H9 (cell line): Measurements from ENCODE around the gene AMY2A. TPM values are rescaled to one million over a fixed set of nuclear protein-coding genes. Genes with fewer than 3 reads are reported as not detected.
"Not testable (repeated sequence)": the region's sequence is repeated elsewhere in the genome, so short reads cannot be mapped to it uniquely, and the experiment has no call there.

Source experiments
- DNase-seq: peaks from one replicate; pipeline ENCODE4 v3.0.0-alpha.2; 2017
- H2AFZ ChIP-seq: one replicate; pipeline ENCODE4 v1.6.1; 2013; ENCODE audit warnings: mild to moderate bottlenecking, low read length, control low read depth, moderate library complexity
- H2AK5ac ChIP-seq: 2 replicates; pipeline ENCODE4 v1.6.1; 2013; ENCODE audit warnings: low read length, control low read depth, mixed read lengths; ENCODE audit not compliant: insufficient read length
- H2BK120ac ChIP-seq: one replicate; pipeline ENCODE4 v1.6.1; 2013; ENCODE audit warnings: low read depth, mild to moderate bottlenecking, low read length, control low read depth, inconsistent platforms; ENCODE audit not compliant: poor library complexity, severe bottlenecking
- H2BK12ac ChIP-seq: 2 replicates; pipeline ENCODE4 v1.6.1; 2013; ENCODE audit warnings: low read length, control low read depth, mixed read lengths, low read depth; ENCODE audit not compliant: insufficient read length
- H2BK15ac ChIP-seq: 2 replicates; pipeline ENCODE4 v1.6.1; 2013; ENCODE audit warnings: low read depth, low read length, control low read depth
- H2BK20ac ChIP-seq: one replicate; pipeline ENCODE4 v1.6.1; 2013; ENCODE audit warnings: low read depth, mild to moderate bottlenecking, low read length, control low read depth, inconsistent platforms; ENCODE audit not compliant: poor library complexity, severe bottlenecking
- H2BK5ac ChIP-seq: 2 replicates; pipeline ENCODE4 v1.6.1; 2013; ENCODE audit warnings: low read length, control low read depth, mixed read lengths; ENCODE audit not compliant: insufficient read length
- H3K14ac ChIP-seq: 2 replicates; pipeline ENCODE4 v1.6.1; 2013; ENCODE audit warnings: low read length, control low read depth; ENCODE audit not compliant: insufficient read depth
- H3K18ac ChIP-seq: 2 replicates; pipeline ENCODE4 v1.6.1; 2013; ENCODE audit warnings: low read depth, mild to moderate bottlenecking, mixed read lengths, low read length, control low read depth; ENCODE audit not compliant: insufficient read length
- H3K23ac ChIP-seq: 2 replicates; pipeline ENCODE4 v1.6.1; 2013; ENCODE audit warnings: low read length, control low read depth, mixed read lengths, low read depth; ENCODE audit not compliant: insufficient read length
- H3K23me2 ChIP-seq: 2 replicates; pipeline ENCODE4 v1.6.1; 2013; ENCODE audit warnings: low read depth, mild to moderate bottlenecking, mixed read lengths, low read length, control low read depth; ENCODE audit not compliant: insufficient read length, poor library complexity, severe bottlenecking
- H3K27ac ChIP-seq: 2 replicates; pipeline ENCODE4 v1.5.1; 2013; ENCODE audit warnings: low read length, control low read depth, mixed read lengths, low read depth; ENCODE audit not compliant: insufficient read length
- H3K27me3 ChIP-seq: 2 replicates; pipeline ENCODE4 v1.6.1; 2013; ENCODE audit warnings: low read length, control low read depth, inconsistent platforms; ENCODE audit not compliant: insufficient read depth
- H3K4ac ChIP-seq: 2 replicates; pipeline ENCODE4 v1.6.1; 2013; ENCODE audit warnings: low read depth, mild to moderate bottlenecking, control low read depth, inconsistent platforms, low read length, moderate library complexity
- H3K4me1 ChIP-seq: 2 replicates; pipeline ENCODE4 v1.6.1; 2013; ENCODE audit warnings: low read length, control low read depth, inconsistent platforms; ENCODE audit not compliant: insufficient read depth
- H3K4me2 ChIP-seq: 2 replicates; pipeline ENCODE4 v1.6.1; 2013; ENCODE audit warnings: low read length, control low read depth, mixed read lengths; ENCODE audit not compliant: insufficient read length, insufficient read depth
- H3K56ac ChIP-seq: 2 replicates; pipeline ENCODE4 v1.6.1; 2013; ENCODE audit warnings: low read depth, mild to moderate bottlenecking, mixed read lengths, low read length, control low read depth; ENCODE audit not compliant: insufficient read length
- H3K79me1 ChIP-seq: 2 replicates; pipeline ENCODE4 v1.6.1; 2013; ENCODE audit warnings: low read depth, mild to moderate bottlenecking, moderate library complexity, low read length, control low read depth, inconsistent platforms; ENCODE audit not compliant: insufficient read depth, poor library complexity, severe bottlenecking
- H3K79me2 ChIP-seq: 2 replicates; pipeline ENCODE4 v1.6.1; 2013; ENCODE audit warnings: low read length, control low read depth, inconsistent platforms; ENCODE audit not compliant: insufficient read depth
- H3K9ac ChIP-seq: 2 replicates; pipeline ENCODE4 v1.6.1; 2013; ENCODE audit warnings: low read length, control low read depth, mixed read lengths; ENCODE audit not compliant: insufficient read length; ENCODE audit errors: extremely low read depth
- H3K9me3 ChIP-seq: one replicate; pipeline ENCODE4 v1.6.1; 2013; ENCODE audit warnings: low read depth, low read length, inconsistent platforms; ENCODE audit not compliant: control insufficient read depth
- H3T11ph ChIP-seq: one replicate; pipeline ENCODE4 v1.6.1; 2013; ENCODE audit warnings: mild to moderate bottlenecking, low read length, control low read depth, inconsistent platforms
- H4K20me1 ChIP-seq: one replicate; pipeline ENCODE4 v1.6.1; 2013; ENCODE audit not compliant: control insufficient read depth, insufficient read length, insufficient read depth
- H4K5ac ChIP-seq: 2 replicates; pipeline ENCODE4 v1.6.1; 2013; ENCODE audit warnings: low read depth, mild to moderate bottlenecking, mixed read lengths, low read length, control low read depth; ENCODE audit not compliant: insufficient read length
- H4K8ac ChIP-seq: replicated peaks from 2 replicates; pipeline ENCODE4 v1.6.1; 2013; ENCODE audit warnings: low read length, control low read depth, mixed read lengths, low read depth; ENCODE audit not compliant: insufficient read length
- H4K91ac ChIP-seq: 2 replicates; pipeline ENCODE4 v1.6.1; 2013; ENCODE audit warnings: low read depth, mild to moderate bottlenecking, moderate library complexity, mixed read lengths, low read length, control low read depth; ENCODE audit not compliant: insufficient read length
- H3K27ac Mint-ChIP-seq, 3 experiments: 2 replicates in 2 of 3; 3 replicates in 1 of 3; pipeline ENCODE4 v1.8.0; 2020 to 2021; ENCODE audit warnings: mixed read lengths in 3 of 3, mild to moderate bottlenecking in 1 of 3, moderate library complexity in 1 of 3
- H3K27me3 Mint-ChIP-seq: 2 replicates; pipeline ENCODE4 v1.8.0; 2021; ENCODE audit warnings: low read depth, mild to moderate bottlenecking, moderate library complexity, mixed read lengths
- H3K36me3 Mint-ChIP-seq, 3 experiments: 2 replicates in 2 of 3; 3 replicates in 1 of 3; pipeline ENCODE4 v1.8.0; 2020 to 2021; ENCODE audit warnings: low read depth in 3 of 3, mixed read lengths in 3 of 3; ENCODE audit not compliant: insufficient read depth in 1 of 3
- H3K4me1 Mint-ChIP-seq, 2 experiments: 2 replicates each; pipeline ENCODE4 v1.8.0; 2020; ENCODE audit warnings: mixed read lengths in 2 of 2
- H3K4me3 Mint-ChIP-seq, 2 experiments: 2 replicates in 1 of 2; 3 replicates in 1 of 2; pipeline ENCODE4 v1.8.0; 2020 to 2021; ENCODE audit warnings: mild to moderate bottlenecking in 2 of 2, mixed read lengths in 2 of 2, moderate library complexity in 1 of 2
- H3K9me3 Mint-ChIP-seq, 2 experiments: 2 replicates in 1 of 2; 3 replicates in 1 of 2; pipeline ENCODE4 v1.8.0; 2020; ENCODE audit warnings: mild to moderate bottlenecking in 2 of 2, mixed read lengths in 2 of 2, moderate library complexity in 1 of 2
- CTCF ChIP-seq: fragments of 200-600 bp; sonication (generic); conservative IDR thresholded peaks from 3 replicates; pipeline ENCODE4 v1.8.0; 2021; ENCODE audit warnings: antibody characterized with exemption, mild to moderate bottlenecking
- WGBS: extraction: QIAGEN DNeasy Blood & Tissue Kit; methylation state at CpG from one replicate; pipeline ENCODE4 v1.1.7; 2013; ENCODE audit warnings: missing lambda C conversion rate, low lambda C conversion rate, mixed read lengths; ENCODE audit not compliant: insufficient read length; ENCODE audit errors: extremely low coverage; 5-methylcytosine and 5-hydroxymethylcytosine counted together
- total RNA-seq: library from RNA; stranded (reverse); gene quantifications from 2 replicates; pipeline ENCODE4 v1.2.1, GENCODE V29; 2021

The AMY2A gene
- total RNA-seq, 1 experiment from 2014 or later = not detected

- Mint-ChIP-seq H3K4me3 (no peak overlapping the region), H3K9me3 (peaks cover 0 to 26% of the 10 kb centered on the region in 2 experiments; a peak in 1 of 5 replicates), H3K27ac (no peak overlapping the region), H3K4me1 (no peaks in the 10 kb centered on the region), H3K27me3 (no peaks in the 10 kb centered on the region), H3K36me3 (no peaks in the 10 kb centered on the region; a peak in 1 of 7 replicates)
- Histone ChIP-seq H4K91ac (no peak overlapping the region), H3K23me2 (no peaks in the 10 kb centered on the region), H2BK15ac (no peak overlapping the region), H3K9ac (no peak overlapping the region), H4K20me1 (no peaks in the 10 kb centered on the region), H2BK20ac (no peak overlapping the region), H2BK5ac (no peak overlapping the region), H3K27ac (no peak overlapping the region), H2BK120ac (no peak overlapping the region), H3K4ac (no peak overlapping the region), H3K79me1 (no peaks in the 10 kb centered on the region), H3K56ac (no peak overlapping the region), H3K9me3 (no peaks in the 10 kb centered on the region), H3K4me1 (no peaks in the 10 kb centered on the region), H2AFZ (no peak overlapping the region), H2AK5ac (no peak overlapping the region), H3K79me2 (no peaks in the 10 kb centered on the region), H3K18ac (no peak overlapping the region), H3K4me2 (no peak overlapping the region), H2BK12ac (no peak overlapping the region), H3T11ph (no peak overlapping the region), H3K23ac (no peak overlapping the region), H3K14ac (no peak overlapping the region), H3K27me3 (no peaks in the 10 kb centered on the region), H4K5ac (no peak overlapping the region), H4K8ac (no peak overlapping the region)
- no peak for TF ChIP-seq CTCF
- DNase-seq = no peak
Measured at GRCh38 chr1:103576065-103576464, 41.2 kb upstream of the AMY2A start.

GRCh38 chr1:103576784-103577183 lies 40.4 kb upstream of the AMY2A start:
- not testable (repeated sequence) for H3K9me3 ChIP-seq, H3K4me1 ChIP-seq, H3K4me2 ChIP-seq, H3K36me3 Mint-ChIP-seq, H3K56ac ChIP-seq, H2BK5ac ChIP-seq, H3K4ac ChIP-seq, H3K79me1 ChIP-seq, H4K5ac ChIP-seq, H3K23ac ChIP-seq, H3K23me2 ChIP-seq, H3K9ac ChIP-seq, H3K79me2 ChIP-seq, H3K27ac ChIP-seq, H2AFZ ChIP-seq, H4K8ac ChIP-seq, H4K20me1 ChIP-seq, DNase-seq, H3T11ph ChIP-seq, H3K4me3 Mint-ChIP-seq, H2BK20ac ChIP-seq, H2BK15ac ChIP-seq, H2BK12ac ChIP-seq, H4K91ac ChIP-seq, H3K27ac Mint-ChIP-seq, H2BK120ac ChIP-seq, H2AK5ac ChIP-seq, H3K4me1 Mint-ChIP-seq, H3K14ac ChIP-seq, H3K27me3 Mint-ChIP-seq, H3K27me3 ChIP-seq, H3K18ac ChIP-seq
- no CpG with 5 or more reads among the region's 5 CpGs for WGBS
- peaks cover 0 to 26% of the 10 kb centered on the region in 2 experiments; a peak in 1 of 5 replicates for H3K9me3 Mint-ChIP-seq
